H1 (cell line): ENCODE data around the gene RPUSD2. TPM values are rescaled to one million over a fixed set of nuclear protein-coding genes. Genes with fewer than 3 reads are reported as not detected.

ENCODE experiments used
- CTCF ChIA-PET: fragments of 300-600 bp; sonication (Branson Sonifier 250); formaldehyde crosslinking; loops from one replicate; lab custom pipeline; 2021; ENCODE audit not compliant: partially characterized antibody; lab: Charles Lee
- POLR2A ChIA-PET: fragments of 300-600 bp; sonication (Branson Sonifier 250); formaldehyde crosslinking; loops from one replicate; lab custom pipeline; 2021; ENCODE audit warnings: inconsistent platforms; ENCODE audit not compliant: partially characterized antibody; lab: Charles Lee
- DNase-seq, 2 experiments: peaks; one replicate each; pipeline versions ENCODE4 v3.0.0 to v3.0.0-alpha.2; 2010 to 2022; ENCODE audit warnings: low spot score in 2 of 2, low read depth in 1 of 2, mixed read lengths in 1 of 2
- FAIRE-seq: peaks from 2 replicates; lab custom pipeline; 2011; peaks lifted over from hg19 to GRCh38; lab: Jason Lieb, UNC
- H2AFZ ChIP-seq: 2 replicates; pipeline ENCODE4 v1.8.1; 2012; ENCODE audit warnings: low read length, inconsistent platforms
- H2AK5ac ChIP-seq: 2 replicates; pipeline ENCODE4 v1.6.1; 2013; ENCODE audit warnings: low read depth, low read length
- H2BK120ac ChIP-seq: replicated peaks from 2 replicates; pipeline ENCODE3; 2013; ENCODE audit warnings: low read depth, low read length, inconsistent platforms
- H2BK12ac ChIP-seq: 2 replicates; pipeline ENCODE4 v1.6.1; 2013; ENCODE audit warnings: low read depth, low read length
- H2BK15ac ChIP-seq: 2 replicates; pipeline ENCODE4 v1.6.1; 2013; ENCODE audit warnings: low read length
- H2BK20ac ChIP-seq: 2 replicates; pipeline ENCODE4 v1.6.1; 2013; ENCODE audit warnings: low read length
- H2BK5ac ChIP-seq: 2 replicates; pipeline ENCODE4 v1.6.1; 2013; ENCODE audit warnings: low read depth, low read length
- H3K14ac ChIP-seq: 2 replicates; pipeline ENCODE4 v1.6.1; 2013; ENCODE audit warnings: inconsistent platforms; ENCODE audit not compliant: insufficient read length
- H3K18ac ChIP-seq: 2 replicates; pipeline ENCODE4 v1.6.1; 2013; ENCODE audit warnings: low read length; ENCODE audit errors: extremely low read depth
- H3K23ac ChIP-seq: 2 replicates; pipeline ENCODE4 v1.6.1; 2013; ENCODE audit warnings: inconsistent platforms; ENCODE audit not compliant: insufficient read length
- H3K23me2 ChIP-seq: 2 replicates; pipeline ENCODE4 v1.6.1; 2013; ENCODE audit warnings: low read depth, low read length
- H3K27ac ChIP-seq: 2 replicates; pipeline ENCODE4 v1.6.1; 2011; ENCODE audit warnings: low read depth, low read length, inconsistent platforms
- H3K27me3 ChIP-seq, 4 experiments: replicated peaks in 1 of 4; 1 replicate in 1 of 4; 2 replicates in 3 of 4; pipeline versions ENCODE4 v1.6.1 to v1.8.1; 2011 to 2013; ENCODE audit warnings: low read length in 3 of 4, mild to moderate bottlenecking in 3 of 4, inconsistent platforms in 2 of 4, mixed read lengths in 2 of 4, moderate library complexity in 1 of 4; ENCODE audit not compliant: control insufficient read depth in 3 of 4, insufficient read depth in 3 of 4; ENCODE audit errors: extremely low read depth in 1 of 4
- H3K36me3 ChIP-seq, 4 experiments: 2 replicates each; pipeline versions ENCODE4 v1.6.1 to v1.8.1; 2011 to 2013; ENCODE audit warnings: mild to moderate bottlenecking in 4 of 4, low read length in 3 of 4, moderate library complexity in 2 of 4, control low read depth in 1 of 4, inconsistent platforms in 1 of 4; ENCODE audit not compliant: insufficient read depth in 4 of 4, control insufficient read depth in 2 of 4
- H3K4ac ChIP-seq: replicated peaks from 2 replicates; pipeline ENCODE3; 2013; ENCODE audit warnings: low read length, low read depth, mixed read lengths, inconsistent platforms; ENCODE audit not compliant: insufficient read length
- H3K4me1 ChIP-seq, 4 experiments: replicated peaks in 1 of 4; 1 replicate in 1 of 4; 2 replicates in 3 of 4; pipeline versions ENCODE4 v1.6.1 to v1.8.1; 2011 to 2013; ENCODE audit warnings: low read length in 3 of 4, inconsistent platforms in 2 of 4, mixed read lengths in 1 of 4; ENCODE audit not compliant: insufficient read depth in 4 of 4, control insufficient read depth in 3 of 4
- H3K4me2 ChIP-seq, 2 experiments: 2 replicates each; pipeline versions ENCODE4 v1.6.1 to v1.8.1; 2011 to 2013; ENCODE audit warnings: low read depth in 2 of 2, low read length in 2 of 2, control low read depth in 1 of 2, inconsistent platforms in 1 of 2, mild to moderate bottlenecking in 1 of 2; ENCODE audit not compliant: insufficient read depth in 1 of 2
- H3K4me3 ChIP-seq, 4 experiments: fragments of 200-600, 300-600 bp in 1 of 4; sonication (generic), shearing (Covaris generic), sonication (Bioruptor Twin) in 1 of 4; 2 replicates each; pipeline versions ENCODE4 v1.5.1 to v1.8.1; 2011 to 2016; ENCODE audit warnings: low read length in 4 of 4, low read depth in 3 of 4, control low read depth in 2 of 4, inconsistent platforms in 2 of 4, mild to moderate bottlenecking in 2 of 4, mixed read lengths in 1 of 4, moderate library complexity in 1 of 4; ENCODE audit not compliant: insufficient read depth in 2 of 4; ENCODE audit errors: extremely low read depth in 1 of 4
- H3K56ac ChIP-seq: replicated peaks from 2 replicates; pipeline ENCODE3; 2013; ENCODE audit warnings: low read depth, mild to moderate bottlenecking, mixed read lengths, low read length, inconsistent platforms; ENCODE audit not compliant: insufficient read length
- H3K79me1 ChIP-seq: 2 replicates; pipeline ENCODE4 v1.6.1; 2013; ENCODE audit warnings: low read depth, low read length, control low read depth
- H3K79me2 ChIP-seq, 2 experiments: 2 replicates each; pipeline versions ENCODE4 v1.6.1 to v1.8.1; 2012 to 2013; ENCODE audit warnings: low read length in 2 of 2, mild to moderate bottlenecking in 2 of 2, inconsistent platforms in 1 of 2; ENCODE audit not compliant: insufficient read depth in 2 of 2, control insufficient read depth in 1 of 2
- H3K9ac ChIP-seq, 4 experiments: replicated peaks in 1 of 4; 1 replicate in 1 of 4; 2 replicates in 3 of 4; pipeline versions ENCODE4 v1.6.1 to v1.8.1; 2011 to 2013; ENCODE audit warnings: low read depth in 3 of 4, low read length in 3 of 4, control low read depth in 2 of 4, mild to moderate bottlenecking in 2 of 4, moderate library complexity in 2 of 4, inconsistent platforms in 1 of 4; ENCODE audit errors: extremely low read depth in 1 of 4
- H3K9me3 ChIP-seq, 2 experiments: 2 replicates each; pipeline versions ENCODE4 v1.6.1 to v1.8.1; 2012 to 2013; ENCODE audit warnings: mild to moderate bottlenecking in 2 of 2, moderate library complexity in 2 of 2, control low read depth in 1 of 2, inconsistent platforms in 1 of 2, low read depth in 1 of 2, low read length in 1 of 2, mixed read lengths in 1 of 2; ENCODE audit not compliant: insufficient read depth in 2 of 2
- H4K20me1 ChIP-seq, 2 experiments: replicated peaks in 1 of 2; 2 replicates each; pipeline versions ENCODE3 to v1.8.1; 2011 to 2013; ENCODE audit warnings: inconsistent platforms in 2 of 2, low read length in 2 of 2, mild to moderate bottlenecking in 1 of 2; ENCODE audit not compliant: insufficient read depth in 2 of 2, control insufficient read depth in 1 of 2
- H4K5ac ChIP-seq: 2 replicates; pipeline ENCODE4 v1.6.1; 2013; ENCODE audit warnings: low read length, low read depth, mixed read lengths, inconsistent platforms; ENCODE audit not compliant: insufficient read length
- H4K8ac ChIP-seq: 2 replicates; pipeline ENCODE4 v1.8.0; 2013; ENCODE audit warnings: mild to moderate bottlenecking, moderate library complexity, low read length, inconsistent platforms; ENCODE audit not compliant: insufficient read depth; ENCODE audit errors: extremely low read depth
- H4K91ac ChIP-seq: replicated peaks from 2 replicates; pipeline ENCODE3; 2013; ENCODE audit warnings: low read length, mixed read lengths, inconsistent platforms; ENCODE audit not compliant: insufficient read length
- ATF3 ChIP-seq: IDR thresholded peaks from 2 replicates; pipeline ENCODE4 v1.6.1; 2011; ENCODE audit warnings: low read depth, mild to moderate bottlenecking, low read length; ENCODE audit not compliant: insufficient read depth
- BCL11A ChIP-seq, 2 experiments: IDR thresholded peaks; one replicate each; pipeline ENCODE4 v1.6.1; 2011; ENCODE audit warnings: low read depth in 2 of 2, low read length in 2 of 2, mild to moderate bottlenecking in 2 of 2
- KDM4A ChIP-seq: IDR thresholded peaks from one replicate; pipeline ENCODE4 v1.7.1; 2012; ENCODE audit warnings: low read depth, mild to moderate bottlenecking, moderate library complexity, low read length, inconsistent platforms; ENCODE audit not compliant: severe bottlenecking
- RFX5 ChIP-seq: IDR thresholded peaks from 2 replicates; pipeline ENCODE4 v1.6.1; 2011; ENCODE audit warnings: low read depth, low read length, improper control_type of control experiment, borderline replicate concordance
- WGBS, 2 experiments: shearing (Covaris generic) in 1 of 2; methylation state at CpG; one replicate each; pipeline versions ENCODE4 v1.1.6 to v1.1.7; 2013 to 2015; ENCODE audit warnings: low lambda C conversion rate in 2 of 2, mixed read lengths in 2 of 2, inconsistent platforms in 1 of 2, low coverage in 1 of 2, missing lambda C conversion rate in 1 of 2; ENCODE audit not compliant: insufficient replicate concordance in 2 of 2, insufficient coverage in 1 of 2, insufficient read length in 1 of 2; ENCODE audit errors: extremely low coverage in 1 of 2, missing lambda C conversion rate in 1 of 2; 5-methylcytosine and 5-hydroxymethylcytosine counted together
- polyA plus RNA-seq, 7 experiments: library from polyadenylated mRNA; depleted of rRNA in 3 of 7; stranded (reverse) in 5 of 7; unstranded in 2 of 7; fragments of >200 nt in 5 of 7; fragments of 200-250 nt in 2 of 7; gene quantifications; 1 replicate in 5 of 7; 2 replicates in 1 of 7; 4 replicates in 1 of 7; pipeline versions ENCODE4 v1.2.1 to v1.2.3, GENCODE V29; 2011 to 2013; ENCODE audit warnings: missing spikeins in 2 of 7, mixed read lengths in 2 of 7
- total RNA-seq: library from RNA; stranded (reverse); fragmentation: NEBNext Ultra II Directional; extraction: Animal tissue kit (Norgen Biotek cat#: 25700); gene quantifications from 2 replicates; pipeline ENCODE4 v1.2.1, GENCODE V29; 2021

The RPUSD2 gene
- total and polyA plus RNA-seq, 2 of the 8 experiments (the other 6 are each of a cell fraction or from before 2014, with no cell fraction given): 14.5 to 28.5 TPM

GRCh38 chr15:40528801-40529200 lies 40.3 kb upstream of the RPUSD2 start:
- Histone ChIP-seq H2BK20ac (no peak overlapping the region), H2BK120ac (no peak overlapping the region), H2BK15ac (no peak overlapping the region), H3K18ac (no peak overlapping the region), H4K91ac (no peak overlapping the region), H3K4me3 (no peak overlapping the region), H3K4me1 (no peaks in the 10 kb centered on the region), H3K79me2 (no peaks in the 10 kb centered on the region), H4K5ac (no peak overlapping the region), H2BK12ac (no peak overlapping the region), H2AK5ac (no peak overlapping the region), H3K9me3 (no peaks in the 10 kb centered on the region), H2AFZ (no peak overlapping the region), H2BK5ac (no peak overlapping the region), H4K8ac (no peak overlapping the region), H3K14ac (no peak overlapping the region), H3K56ac (no peak overlapping the region), H3K36me3 (no peaks in the 10 kb centered on the region), H3K27me3 (no peaks in the 10 kb centered on the region), H3K27ac (no peak overlapping the region), H3K9ac (no peak overlapping the region), H4K20me1 (no peaks in the 10 kb centered on the region), H3K79me1 (no peaks in the 10 kb centered on the region; the same call in 1 of the 2 replicates), H3K23me2 (no peaks in the 10 kb centered on the region), H3K23ac (no peak overlapping the region), H3K4me2 (no peak overlapping the region), H3K4ac (no peak overlapping the region)
- FAIRE-seq (no peak), DNase-seq (no peak)
- no peak for TF ChIP-seq ATF3
- TF ChIP-seq BCL11A (IDR thresholded peaks at IDR 0.05; ENCODE audit: low read depth in 2 of 2, low read length in 2 of 2): no peak
- TF ChIP-seq RFX5: no peak
- TF ChIP-seq KDM4A: no peak
- WGBS, 2 experiments: 77% methylated on average over 6 of the region's 6 CpGs; no CpG with 5 or more reads in 1 of the 2 experiments
- POLR2A ChIA-PET: no interaction called here
- CTCF ChIA-PET: interaction anchor here (1.2 to 2.4 kb wide), 2 partner anchors 10 to 33 kb away, joined by 3 to 6 read pairs; no protein-coding TSS in a partner anchor
